A549 (cell line): ENCODE data around the gene FKBP2. TPM values are rescaled to one million over a fixed set of nuclear protein-coding genes. Genes with fewer than 3 reads are reported as not detected.

ENCODE experiments used
- ATAC-seq, 2 experiments: fragments of 200-7000 bp in 1 of 2; fragments of >200 bp in 1 of 2; cut with Nextera tagmentation in 1 of 2; cut with Tn5 transposase in 1 of 2; 3 replicates each; pipeline versions ENCODE4 v1.8.0 to v1.9.1; 2018 to 2020; ENCODE audit warnings: mild to moderate bottlenecking in 1 of 2, moderate library complexity in 1 of 2
- CTCF ChIA-PET: fragments of 300-600 bp; sonication (Branson Sonifier 250); formaldehyde crosslinking; extraction: SDS; loops from one replicate; lab custom pipeline; 2021; ENCODE audit warnings: antibody characterized with exemption, inconsistent platforms; lab: Yijun Ruan, JAX
- POLR2A ChIA-PET: fragments of 350-600 bp; formaldehyde crosslinking; extraction: SDS; loops from one replicate; lab custom pipeline; 2021; ENCODE audit warnings: antibody characterized with exemption, inconsistent platforms; lab: Yijun Ruan, JAX
- DNase-seq, 2 experiments: peaks; one replicate each; pipeline versions ENCODE4 v3.0.0 to v3.0.0-alpha.2; 2011 to 2016; ENCODE audit warnings: low read depth in 1 of 2, low spot score in 1 of 2
- FAIRE-seq: peaks from 2 replicates; lab custom pipeline; 2011; peaks lifted over from hg19 to GRCh38; lab: Jason Lieb, UNC
- H3K27ac ChIP-seq, 2 experiments: fragments of >200 bp; sonication (Bioruptor Twin); formaldehyde crosslinking; 3 replicates each; pipeline ENCODE4 v1.5.1; 2016 to 2017
- H3K4me1 ChIP-seq: fragments of >200 bp; sonication (Bioruptor Twin); formaldehyde crosslinking; 3 replicates; pipeline ENCODE4 v1.6.1; 2016
- H3K4me2 ChIP-seq: fragments of >200 bp; sonication (Bioruptor Twin); formaldehyde crosslinking; 3 replicates; pipeline ENCODE4 v1.6.1; 2016
- H3K4me3 ChIP-seq: fragments of >200 bp; sonication (Bioruptor Twin); formaldehyde crosslinking; 3 replicates; pipeline ENCODE4 v1.5.1; 2016
- H3K9me3 ChIP-seq: fragments of >200 bp; sonication (Bioruptor Twin); formaldehyde crosslinking; 3 replicates; pipeline ENCODE4 v1.6.1; 2016
- CBX2 ChIP-seq: fragments of 200-600 bp; sonication (generic); IDR thresholded peaks from 2 replicates; pipeline ENCODE4 v1.6.1; 2016; ENCODE audit warnings: low read depth, mild to moderate bottlenecking, borderline replicate concordance
- CHD2 ChIP-seq: fragments of 150-350 bp; IDR thresholded peaks from 2 replicates; pipeline ENCODE4 v1.6.1; 2014; ENCODE audit warnings: low read length; ENCODE audit not compliant: partially characterized antibody
- CTCF ChIP-seq: fragments of >200 bp; sonication (Bioruptor Twin); formaldehyde crosslinking; IDR thresholded peaks from 3 replicates; pipeline ENCODE4 v1.5.1; 2016
- FOSL2 ChIP-seq, 2 experiments: fragments of 450-650 bp in 1 of 2; fragments of >200 bp in 1 of 2; sonication (Bioruptor Twin) in 1 of 2; formaldehyde crosslinking; IDR thresholded peaks; 2 replicates each; pipeline versions ENCODE4 v1.5.0 to v1.6.1; 2016 to 2020; ENCODE audit warnings: mild to moderate bottlenecking in 1 of 2, moderate library complexity in 1 of 2
- FOXS1 ChIP-seq: fragments of 250-450 bp; sonication (Bioruptor Pico); IDR thresholded peaks from 2 replicates; pipeline ENCODE4 v1.5.0; 2020; ENCODE audit warnings: mild to moderate bottlenecking, moderate library complexity
- HOXB5 ChIP-seq: fragments of 250-450 bp; sonication (Bioruptor Pico); IDR thresholded peaks from 2 replicates; pipeline ENCODE4 v1.5.0; 2020; ENCODE audit warnings: mild to moderate bottlenecking, moderate library complexity
- KDM1A ChIP-seq: fragments of 200-600 bp; sonication (generic); IDR thresholded peaks from 2 replicates; pipeline ENCODE4 v1.6.1; 2016; ENCODE audit warnings: low read depth, mild to moderate bottlenecking
- MAZ ChIP-seq: fragments of 150-350 bp; IDR thresholded peaks from 2 replicates; pipeline ENCODE4 v1.6.1; 2014; ENCODE audit warnings: antibody characterized with exemption, low read depth, low read length, borderline replicate concordance
- PHF8 ChIP-seq: fragments of 200-600 bp; sonication (generic); IDR thresholded peaks from 2 replicates; pipeline ENCODE4 v1.6.1; 2016; ENCODE audit warnings: low read depth, mild to moderate bottlenecking, antibody characterized with exemption, moderate library complexity, borderline replicate concordance
- POLR2A ChIP-seq: IDR thresholded peaks from 2 replicates; pipeline ENCODE4 v1.6.1; 2012; ENCODE audit warnings: mild to moderate bottlenecking, low read length
- RAD21 ChIP-seq, 2 experiments: fragments of >200 bp in 1 of 2; sonication (Bioruptor Twin) in 1 of 2; formaldehyde crosslinking in 1 of 2; IDR thresholded peaks in 1 of 2; conservative IDR thresholded peaks in 1 of 2; 2 replicates in 1 of 2; 3 replicates in 1 of 2; pipeline ENCODE4 v1.6.1; 2012 to 2018; ENCODE audit warnings: inconsistent platforms in 1 of 2
- RFX5 ChIP-seq: fragments of 450-650 bp; IDR thresholded peaks from 2 replicates; pipeline ENCODE4 v1.7.1; 2014; ENCODE audit warnings: antibody characterized with exemption, mild to moderate bottlenecking, moderate library complexity
- RNF2 ChIP-seq: fragments of 200-600 bp; sonication (generic); IDR thresholded peaks from 2 replicates; pipeline ENCODE4 v1.6.1; 2016; ENCODE audit warnings: low read depth, mild to moderate bottlenecking, antibody characterized with exemption, moderate library complexity, borderline replicate concordance
- TFCP2L1 ChIP-seq: fragments of 250-450 bp; sonication (Bioruptor Pico); IDR thresholded peaks from 2 replicates; pipeline ENCODE4 v1.5.0; 2021; ENCODE audit warnings: mild to moderate bottlenecking
- ZFP36 ChIP-seq: fragments of 450-650 bp; IDR thresholded peaks from 2 replicates; pipeline ENCODE4 v1.6.1; 2014; ENCODE audit warnings: borderline replicate concordance; ENCODE audit not compliant: partially characterized antibody
- ZNF302 ChIP-seq: fragments of 250-450 bp; sonication (Bioruptor Pico); IDR thresholded peaks from 2 replicates; pipeline ENCODE4 v1.9.0; 2021; ENCODE audit warnings: inconsistent platforms, mild to moderate bottlenecking, moderate library complexity
- WGBS: methylation state at CpG from one replicate; pipeline ENCODE4 v1.1.6; 2017; ENCODE audit errors: missing lambda C conversion rate; 5-methylcytosine and 5-hydroxymethylcytosine counted together
- polyA plus RNA-seq, 4 experiments: library from polyadenylated mRNA; depleted of rRNA in 3 of 4; stranded (reverse); fragments of >200 nt; fragmentation: RNase III in 1 of 4; extraction: RNeasy Plus Mini Kit Qiagen cat#74134 plus additional on column Dnase treatment in 1 of 4; gene quantifications; 2 replicates in 3 of 4; 3 replicates in 1 of 4; pipeline ENCODE4 v1.2.3, GENCODE V29; 2011 to 2017
- TF ChIP-seq, protein P1 (sequence below): fragments of 150-350 bp; IDR thresholded peaks from 2 replicates; pipeline ENCODE4 v1.6.1; 2014; ENCODE audit warnings: low read depth, mild to moderate bottlenecking, low read length

Gene FKBP2
- polyA plus RNA-seq, 2 of the 4 experiments (the other 2 are of a cell fraction): 40.5 to 131 TPM

DNA sequence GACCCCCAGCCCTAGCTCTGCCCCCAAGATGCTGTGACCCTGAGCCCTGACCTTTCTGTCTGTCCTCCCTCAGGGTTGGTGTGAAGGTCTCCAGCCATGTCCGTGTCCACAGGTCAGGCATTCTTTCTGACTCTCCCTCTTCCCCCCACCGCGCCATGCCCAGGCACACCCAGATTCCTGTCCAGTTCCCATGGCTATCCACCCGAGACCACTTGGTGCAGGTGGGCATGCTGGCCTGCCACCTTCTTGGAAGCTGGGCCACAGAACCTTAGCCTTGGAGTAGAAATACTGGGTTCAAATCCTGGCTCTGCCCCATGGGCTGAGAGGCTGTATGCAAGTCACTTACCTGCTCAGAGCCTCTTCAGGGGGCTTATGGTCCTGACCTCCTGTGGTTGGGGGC lies 8.1 kb downstream of the FKBP2 start:
- no peak for ATAC-seq
- H3K4me2 ChIP-seq: no peak overlapping the region
- TF ChIP-seq FOSL2 (IDR thresholded peaks at IDR 0.05) (no peak), FOSL2 (CRISPR knock-in tag; IDR thresholded peaks at IDR 0.05) (no peak), TFCP2L1 (no peak), PHF8 (no peak), FOXS1 (CRISPR knock-in tag) (no peak), ZNF302 (no peak), POLR2A (no peak), MAZ (no peak), RNF2 (no peak), KDM1A (no peak), CHD2 (no peak), RAD21 (conservative IDR thresholded peaks at IDR 0.05 in 1 of 2, IDR thresholded peaks at IDR 0.05 in 1 of 2) (no peak), CBX2 (no peak)
- TF ChIP-seq, protein P1, sequence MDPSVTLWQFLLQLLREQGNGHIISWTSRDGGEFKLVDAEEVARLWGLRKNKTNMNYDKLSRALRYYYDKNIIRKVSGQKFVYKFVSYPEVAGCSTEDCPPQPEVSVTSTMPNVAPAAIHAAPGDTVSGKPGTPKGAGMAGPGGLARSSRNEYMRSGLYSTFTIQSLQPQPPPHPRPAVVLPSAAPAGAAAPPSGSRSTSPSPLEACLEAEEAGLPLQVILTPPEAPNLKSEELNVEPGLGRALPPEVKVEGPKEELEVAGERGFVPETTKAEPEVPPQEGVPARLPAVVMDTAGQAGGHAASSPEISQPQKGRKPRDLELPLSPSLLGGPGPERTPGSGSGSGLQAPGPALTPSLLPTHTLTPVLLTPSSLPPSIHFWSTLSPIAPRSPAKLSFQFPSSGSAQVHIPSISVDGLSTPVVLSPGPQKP: no peak
- WGBS: 90% methylated on average over 4 of the region's 4 CpGs
- POLR2A ChIA-PET: interaction anchor here (1.6 kb wide), 1 partner anchor 21 kb away, joined by 5 read pairs; no protein-coding TSS in a partner anchor
- CTCF ChIA-PET: interaction anchor here (2.2 to 12.2 kb wide), 6 partner anchors 13 to 104 kb away, joined by 7 to 220 read pairs (median 19); partner anchors contain the start of genes CATSPERZ and ESRRA
- FAIRE-seq: no peak
- peaks cover 40% of the 10 kb centered on the region for H3K4me1 ChIP-seq
- H3K4me3 ChIP-seq: no peak overlapping the region
- DNase-seq: no peak
- peak overlapping the region in 1 of 2 experiments; percentile 99; a peak in 2 of 6 replicates for H3K27ac ChIP-seq
- H3K9me3 ChIP-seq: no peaks in the 10 kb centered on the region

- H3K27ac ChIP-seq: peak overlapping the region in 1 of 2 experiments; percentile 94; a peak in 1 of 6 replicates
- 77% methylated on average over 7 of the region's 8 CpGs for WGBS
- H3K4me3 ChIP-seq: no peak overlapping the region
- no peak for FAIRE-seq
- POLR2A ChIA-PET: interaction anchor here (0.8 to 1.6 kb wide), 4 partner anchors 9 to 64 kb away, joined by 3 to 5 read pairs (median 4); partner anchors contain the start of genes FKBP2 and STIP1
- no peaks in the 10 kb centered on the region for H3K9me3 ChIP-seq
- H3K4me1 ChIP-seq: peaks cover 32% of the 10 kb centered on the region
- no peak for DNase-seq
- no peak overlapping the region for H3K4me2 ChIP-seq
- ATAC-seq: no peak
- TF ChIP-seq RFX5: no peak
- TF ChIP-seq ZFP36: peak; percentile 87
- no peak for TF ChIP-seq CTCF
- TF ChIP-seq HOXB5 (CRISPR knock-in tag): no peak
- TF ChIP-seq KDM1A: peak; percentile 81; the same call in 1 of the 2 replicates
- TF ChIP-seq, all 56 proteins: peak for 2
- CTCF ChIA-PET: interaction anchor here (1.0 to 12.2 kb wide), 19 partner anchors 7 to 105 kb away, joined by 3 to 220 read pairs (median 10); partner anchors contain the start of genes BAD, CATSPERZ, ESRRA and FERMT3
Observed at GRCh38 chr11:64249563-64250414, 8.9 kb downstream of the FKBP2 start.
